ENCODE data around the gene OR8B3.

- TF ChIP-seq, protein P1, sequence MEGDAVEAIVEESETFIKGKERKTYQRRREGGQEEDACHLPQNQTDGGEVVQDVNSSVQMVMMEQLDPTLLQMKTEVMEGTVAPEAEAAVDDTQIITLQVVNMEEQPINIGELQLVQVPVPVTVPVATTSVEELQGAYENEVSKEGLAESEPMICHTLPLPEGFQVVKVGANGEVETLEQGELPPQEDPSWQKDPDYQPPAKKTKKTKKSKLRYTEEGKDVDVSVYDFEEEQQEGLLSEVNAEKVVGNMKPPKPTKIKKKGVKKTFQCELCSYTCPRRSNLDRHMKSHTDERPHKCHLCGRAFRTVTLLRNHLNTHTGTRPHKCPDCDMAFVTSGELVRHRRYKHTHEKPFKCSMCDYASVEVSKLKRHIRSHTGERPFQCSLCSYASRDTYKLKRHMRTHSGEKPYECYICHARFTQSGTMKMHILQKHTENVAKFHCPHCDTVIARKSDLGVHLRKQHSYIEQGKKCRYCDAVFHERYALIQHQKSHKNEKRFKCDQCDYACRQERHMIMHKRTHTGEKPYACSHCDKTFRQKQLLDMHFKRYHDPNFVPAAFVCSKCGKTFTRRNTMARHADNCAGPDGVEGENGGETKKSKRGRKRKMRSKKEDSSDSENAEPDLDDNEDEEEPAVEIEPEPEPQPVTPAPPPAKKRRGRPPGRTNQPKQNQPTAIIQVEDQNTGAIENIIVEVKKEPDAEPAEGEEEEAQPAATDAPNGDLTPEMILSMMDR (conservative IDR thresholded peaks at IDR 0.05) = no peak
- TF ChIP-seq EZH2 (IDR thresholded peaks at IDR 0.05; ENCODE audit: low read depth) = no peak
These were observed 43.6 kb upstream of the OR8B3 start for GRCh38 chr11:124442442-124442841.
